Activated T-helper 2 cell treated with anti-CD3 and anti-CD28 coated beads, Interferon-gamma antibody, Interleukin-2, Interleukin-4, amounts not matched to agents 10 μg/mL and 5 μg/mL and 100 μg/mL, durations not matched to agents 14 hours and 24 hours and 36 hours (primary cell): ENCODE results near the gene KATNB1. TPM values are rescaled to one million over a fixed set of nuclear protein-coding genes. Genes with fewer than 3 reads are reported as not detected.

Source experiments
- DNase-seq: peaks from one replicate; pipeline ENCODE4 v3.0.0; 2021; ENCODE audit warnings: low spot score
- H3K27ac Mint-ChIP-seq: one replicate; pipeline ENCODE4 v1.8.0; 2021; ENCODE audit warnings: mixed read lengths
- H3K27me3 Mint-ChIP-seq: one replicate; pipeline ENCODE4 v1.8.0; 2021; ENCODE audit warnings: low read depth, mixed read lengths
- H3K36me3 Mint-ChIP-seq: one replicate; pipeline ENCODE4 v1.8.0; 2021; ENCODE audit warnings: low read depth, mixed read lengths
- H3K4me1 Mint-ChIP-seq: one replicate; pipeline ENCODE4 v1.8.0; 2021; ENCODE audit warnings: low read depth, mixed read lengths
- H3K4me3 Mint-ChIP-seq: one replicate; pipeline ENCODE4 v1.8.0; 2021; ENCODE audit warnings: low read depth, mild to moderate bottlenecking, moderate library complexity, mixed read lengths
- H3K9me3 Mint-ChIP-seq: one replicate; pipeline ENCODE4 v1.8.0; 2021; ENCODE audit warnings: mixed read lengths
- intact Hi-C: fragments of 100-400 bp; cut with micrococcal nuclease; formaldehyde crosslinking; loops from one replicate; pipeline ENCODE4 v1.15.1; 2023
- total RNA-seq: library from RNA; stranded (reverse); gene quantifications from 2 replicates; pipeline ENCODE4 v1.2.3, GENCODE V29; 2022

Gene KATNB1
- total RNA-seq: 34.1 and 35.4 TPM in 2 replicates

- intact Hi-C loops: loop anchor here (1.0 to 5.0 kb wide), 6 partner anchors 76 to 393 kb away; partner anchors contain the start of genes CFAP20 and USB1
- H3K4me1 Mint-ChIP-seq: peaks cover 15% of the 10 kb centered on the region
- peak within 1 kb of the TSS; percentile 96 for H3K27ac Mint-ChIP-seq
- no peak for DNase-seq
- H3K27me3 Mint-ChIP-seq: no peaks in the 10 kb centered on the region
- peaks cover 10% of the 10 kb centered on the region for H3K9me3 Mint-ChIP-seq
- peaks cover 14% of the 10 kb centered on the region for H3K36me3 Mint-ChIP-seq
- peak within 1 kb of the TSS; percentile 97 for H3K4me3 Mint-ChIP-seq
Measured at GRCh38 chr16:57735755-57736418, at the start of gene KATNB1. TSS of gene KATNB1 (plus strand) at chr16:57735770. CDS start at chr16:57737244, 1,474 bp downstream.

DNA sequence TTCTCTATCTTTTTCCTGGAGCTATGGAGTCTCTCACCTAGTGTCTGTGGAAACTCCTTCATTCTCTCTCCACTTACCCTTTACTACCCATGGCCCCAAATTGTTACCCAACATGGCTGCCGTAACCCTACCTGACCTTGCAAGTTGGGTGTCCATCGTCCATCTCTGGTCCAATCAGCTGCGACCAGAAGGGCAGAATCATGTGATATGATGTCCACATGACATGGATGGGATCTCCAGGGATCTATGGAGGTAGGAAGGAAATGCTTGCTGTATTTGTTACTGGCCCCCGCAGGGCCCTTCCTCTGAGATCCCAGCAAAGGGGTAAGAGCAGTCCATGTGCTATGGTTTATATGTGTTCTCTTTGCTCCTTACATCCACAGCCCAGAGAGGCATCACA is 49.0 kb upstream of the KATNB1 start:
- peaks cover 2% of the 10 kb centered on the region for H3K27me3 Mint-ChIP-seq
- DNase-seq: no peak
- H3K9me3 Mint-ChIP-seq: no peaks in the 10 kb centered on the region
- H3K36me3 Mint-ChIP-seq: no peaks in the 10 kb centered on the region
- no peak overlapping the region for H3K27ac Mint-ChIP-seq
- H3K4me3 Mint-ChIP-seq: no peak overlapping the region
- H3K4me1 Mint-ChIP-seq: peaks cover 17% of the 10 kb centered on the region
- intact Hi-C loops: loop anchor here (5.0 kb wide), 1 partner anchor 36 kb away; no protein-coding TSS in a partner anchor

DNA sequence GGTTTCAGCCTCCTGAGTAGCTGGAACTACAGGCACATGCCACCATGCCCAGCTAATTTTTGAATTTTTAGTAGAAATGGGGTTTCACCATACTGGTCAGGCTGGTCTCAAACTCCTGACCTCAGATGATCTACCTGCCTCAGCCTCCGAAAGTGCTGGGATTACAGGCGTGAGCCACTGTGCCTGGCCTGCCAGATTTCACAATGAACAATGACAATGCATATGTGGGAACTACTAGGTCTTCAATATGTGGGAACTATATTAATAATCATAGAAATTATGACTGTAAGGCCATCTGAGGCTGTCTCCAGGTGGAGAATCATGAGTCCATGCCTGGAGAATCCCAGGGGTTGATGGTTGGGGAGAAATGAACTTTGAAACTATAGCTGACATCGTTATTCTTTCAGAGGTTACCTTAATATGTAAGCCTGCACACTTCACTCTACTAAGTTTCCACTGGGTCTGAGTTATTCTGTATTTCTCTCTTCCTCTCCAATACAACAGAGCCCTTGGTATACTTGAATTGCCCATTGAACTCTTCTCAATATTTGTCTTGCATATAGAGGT is 48.1 kb upstream of the KATNB1 start:
- H3K27ac Mint-ChIP-seq: no peak overlapping the region

GRCh38 chr16:57688487-57688986 is 47.0 kb upstream of the KATNB1 start:
- Mint-ChIP-seq H3K27me3 (peaks cover 7% of the 10 kb centered on the region), H3K36me3 (no peaks in the 10 kb centered on the region), H3K4me1 (peaks cover 17% of the 10 kb centered on the region), H3K27ac (no peak overlapping the region), H3K4me3 (no peak overlapping the region), H3K9me3 (no peaks in the 10 kb centered on the region)
- intact Hi-C loops: loop anchor here (5.0 kb wide), 1 partner anchor 34 kb away; no protein-coding TSS in a partner anchor
- DNase-seq: no peak

More for the DNA sequence above, 48.1 kb upstream of the KATNB1 start:
- no peaks in the 10 kb centered on the region for H3K9me3 Mint-ChIP-seq
- DNase-seq: no peak
- intact Hi-C loops: loop anchor here (5.0 kb wide), 1 partner anchor 35 kb away; no protein-coding TSS in a partner anchor
- peaks cover 17% of the 10 kb centered on the region for H3K4me1 Mint-ChIP-seq
- no peak overlapping the region for H3K4me3 Mint-ChIP-seq
- peaks cover 5% of the 10 kb centered on the region for H3K27me3 Mint-ChIP-seq
- no peaks in the 10 kb centered on the region for H3K36me3 Mint-ChIP-seq

DNA sequence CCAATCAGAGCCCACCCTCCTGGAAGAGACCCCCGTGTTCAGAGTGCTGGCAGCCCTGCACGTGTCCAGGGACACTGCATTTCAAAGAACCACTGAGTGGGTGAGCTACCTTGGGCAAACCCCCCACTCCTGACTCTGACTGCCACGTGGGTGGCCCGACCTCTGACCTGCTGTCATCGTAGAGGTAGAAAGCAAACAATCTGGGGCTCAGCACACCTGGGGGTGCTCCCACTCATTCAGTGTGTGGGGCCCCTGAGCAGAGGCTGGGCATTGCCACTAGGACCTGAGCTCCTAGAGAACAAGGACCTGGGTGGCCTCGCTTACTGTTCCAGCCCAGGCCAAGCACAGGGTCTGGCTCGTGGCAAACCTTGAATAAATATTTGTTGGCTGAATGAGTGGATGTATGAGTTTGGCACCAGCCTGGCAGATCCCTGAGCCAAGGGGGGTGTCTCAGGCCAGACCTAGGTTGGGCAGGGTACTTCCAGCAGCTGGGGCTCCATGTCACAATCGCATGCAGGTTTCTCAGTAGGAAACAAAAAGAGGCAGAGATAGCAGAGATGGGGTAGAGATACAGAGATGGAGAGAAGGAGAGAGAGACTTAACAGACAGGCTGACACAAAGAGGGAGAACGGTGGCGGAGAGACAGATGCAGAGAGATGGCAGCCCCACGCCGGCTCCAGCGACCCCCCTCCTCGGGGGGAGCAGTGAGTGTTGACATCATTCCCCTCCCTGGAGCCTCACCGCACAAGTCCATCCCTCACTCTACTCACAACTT is 46.4 kb upstream of the KATNB1 start:
- peaks cover 17% of the 10 kb centered on the region for H3K4me1 Mint-ChIP-seq
- H3K27ac Mint-ChIP-seq: peak overlapping the region; percentile 66
- H3K36me3 Mint-ChIP-seq: no peaks in the 10 kb centered on the region
- DNase-seq: no peak
- no peaks in the 10 kb centered on the region for H3K9me3 Mint-ChIP-seq
- intact Hi-C loops: loop anchor here (5.0 kb wide), 1 partner anchor 33 kb away; no protein-coding TSS in a partner anchor
- no peak overlapping the region for H3K4me3 Mint-ChIP-seq
- peaks cover 8% of the 10 kb centered on the region for H3K27me3 Mint-ChIP-seq

DNA sequence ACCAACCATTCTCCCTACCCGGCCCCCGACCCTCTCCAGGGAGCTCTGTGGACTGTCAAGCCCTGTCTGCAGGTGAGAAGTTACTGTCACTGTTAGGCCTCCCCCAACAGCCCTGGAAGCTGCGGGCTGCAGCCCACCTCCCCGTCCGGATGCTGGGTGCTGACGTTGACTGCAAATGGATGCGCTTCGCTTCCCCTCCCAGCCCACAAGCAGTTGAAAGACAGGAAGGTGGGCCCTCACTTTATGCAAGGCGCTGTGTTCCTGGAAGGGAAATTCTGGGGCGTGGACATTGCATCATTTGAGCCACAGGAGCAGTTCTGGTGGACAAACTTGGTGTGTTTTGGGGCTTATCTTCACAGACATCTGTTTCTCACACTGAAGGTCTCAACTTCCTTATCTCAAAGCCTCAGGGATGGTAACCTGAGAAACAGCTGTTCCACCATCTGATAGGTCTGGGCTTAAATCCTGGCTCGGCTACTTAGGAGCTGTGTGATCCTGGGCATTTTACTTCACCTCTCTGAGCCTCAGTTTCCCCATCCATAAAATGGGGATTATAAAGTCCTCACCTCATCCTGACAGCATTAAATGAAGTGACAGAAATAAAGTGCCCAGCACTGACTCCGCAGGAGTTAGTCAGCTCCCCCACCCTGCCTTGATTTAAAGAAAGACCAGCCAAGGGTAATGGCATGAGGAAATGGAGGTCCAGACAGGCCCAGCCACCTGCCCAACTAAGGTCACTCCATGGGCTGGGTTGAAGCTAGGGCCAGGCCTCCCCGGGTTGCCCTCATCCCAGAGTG is 45.6 kb upstream of the KATNB1 start:
- peaks cover 8% of the 10 kb centered on the region for H3K27me3 Mint-ChIP-seq
- no peaks in the 10 kb centered on the region for H3K36me3 Mint-ChIP-seq
- intact Hi-C loops: loop anchor here (5.0 kb wide), 1 partner anchor 32 kb away; no protein-coding TSS in a partner anchor
- H3K9me3 Mint-ChIP-seq: no peaks in the 10 kb centered on the region
- no peak overlapping the region for H3K27ac Mint-ChIP-seq
- peak; percentile 37 for DNase-seq
- no peak overlapping the region for H3K4me3 Mint-ChIP-seq
- peaks cover 21% of the 10 kb centered on the region for H3K4me1 Mint-ChIP-seq

DNA sequence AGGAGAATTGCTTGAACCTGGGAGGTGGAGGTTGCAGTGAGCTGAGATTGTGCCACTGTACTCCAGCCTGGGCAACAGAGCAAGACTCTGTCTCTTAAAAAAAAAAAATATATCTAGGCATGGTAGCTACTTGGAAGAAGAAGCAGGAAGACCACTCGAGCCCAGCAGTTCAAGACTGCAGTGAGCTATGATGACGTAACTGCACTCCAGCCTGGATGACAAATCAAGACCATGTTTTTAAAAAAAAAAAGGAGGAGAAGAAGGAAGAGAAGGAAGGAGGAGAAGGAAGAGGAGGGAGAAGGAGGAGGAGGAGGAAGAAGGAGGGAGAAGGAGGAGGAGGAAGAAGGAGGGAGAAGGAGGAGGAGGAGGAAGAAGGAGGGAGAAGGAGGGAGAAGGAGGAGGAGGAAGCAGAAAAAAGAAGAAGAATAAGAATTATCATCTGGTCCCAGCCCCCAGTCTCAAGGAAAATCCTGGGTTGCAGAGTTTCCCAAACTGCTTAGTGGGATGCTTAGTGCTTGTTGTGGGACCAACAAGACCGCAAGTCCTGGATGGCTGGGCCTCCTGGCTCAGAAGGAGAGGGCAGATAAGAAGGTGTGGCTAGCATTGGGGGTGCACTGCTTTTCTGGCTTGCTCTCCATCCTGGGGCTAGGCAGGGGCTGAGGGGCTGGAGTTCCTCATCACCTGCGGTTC is 44.6 kb upstream of the KATNB1 start:
- H3K4me3 Mint-ChIP-seq: no peak overlapping the region
- H3K4me1 Mint-ChIP-seq: peaks cover 21% of the 10 kb centered on the region
- no peak overlapping the region for H3K27ac Mint-ChIP-seq
- H3K27me3 Mint-ChIP-seq: peaks cover 8% of the 10 kb centered on the region
- intact Hi-C loops: no loop called here
- H3K9me3 Mint-ChIP-seq: no peaks in the 10 kb centered on the region
- H3K36me3 Mint-ChIP-seq: no peaks in the 10 kb centered on the region
- DNase-seq: no peak

- Mint-ChIP-seq H3K9me3 (no peaks in the 10 kb centered on the region), H3K27ac (no peak overlapping the region), H3K36me3 (no peaks in the 10 kb centered on the region), H3K27me3 (peaks cover 8% of the 10 kb centered on the region), H3K4me3 (no peak overlapping the region), H3K4me1 (peaks cover 21% of the 10 kb centered on the region)
- DNase-seq: no peak
- intact Hi-C loops: no loop called here
Measured at GRCh38 chr16:57692636-57693035, 42.9 kb upstream of the KATNB1 start.

DNA sequence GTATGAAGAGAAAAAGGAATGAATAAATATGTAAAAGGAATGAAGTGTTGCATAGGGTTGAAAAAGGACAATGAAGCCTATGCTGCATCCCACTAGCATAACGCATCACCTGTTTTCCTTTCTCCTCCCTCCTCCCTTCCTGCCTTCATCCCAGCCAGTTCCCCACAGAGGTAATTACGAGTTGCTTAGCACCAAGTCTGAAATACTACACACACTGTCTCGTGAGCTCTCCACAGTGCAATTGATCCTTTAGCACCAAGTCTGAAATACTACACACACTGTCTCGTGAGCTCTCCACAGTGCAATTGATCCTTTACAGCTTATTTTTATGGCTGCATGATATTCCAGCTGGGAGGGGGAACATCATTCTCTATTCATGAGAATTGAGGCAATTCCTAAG is 42.0 kb upstream of the KATNB1 start:
- no peaks in the 10 kb centered on the region for H3K36me3 Mint-ChIP-seq
- H3K27me3 Mint-ChIP-seq: peaks cover 8% of the 10 kb centered on the region
- peaks cover 21% of the 10 kb centered on the region for H3K4me1 Mint-ChIP-seq
- no peak overlapping the region for H3K27ac Mint-ChIP-seq
- H3K9me3 Mint-ChIP-seq: no peaks in the 10 kb centered on the region
- intact Hi-C loops: no loop called here
- no peak for DNase-seq
- H3K4me3 Mint-ChIP-seq: no peak overlapping the region

- Mint-ChIP-seq H3K36me3 (no peaks in the 10 kb centered on the region), H3K27me3 (peaks cover 8% of the 10 kb centered on the region), H3K27ac (no peak overlapping the region), H3K4me1 (peaks cover 17% of the 10 kb centered on the region), H3K9me3 (no peaks in the 10 kb centered on the region), H3K4me3 (no peak overlapping the region)
- no peak for DNase-seq
- intact Hi-C loops: no loop called here
Measured at GRCh38 chr16:57694231-57694724, 41.3 kb upstream of the KATNB1 start.

GRCh38 chr16:57694725-57695679 is 40.6 kb upstream of the KATNB1 start, which contains the start of gene DRC7:
TSS of gene DRC7 (plus strand) at chr16:57694806. CDS start at chr16:57697950, 3,144 bp downstream.
- peaks cover 11% of the 10 kb centered on the region for H3K4me1 Mint-ChIP-seq
- no peak for DNase-seq
- no peaks in the 10 kb centered on the region for H3K9me3 Mint-ChIP-seq
- H3K27ac Mint-ChIP-seq: no peak within 1 kb of the TSS
- peaks cover 8% of the 10 kb centered on the region for H3K27me3 Mint-ChIP-seq
- intact Hi-C loops: no loop called here
- H3K4me3 Mint-ChIP-seq: no peak within 1 kb of the TSS
- H3K36me3 Mint-ChIP-seq: no peaks in the 10 kb centered on the region
